ENCODE results near the gene FBXW11.

The FBXW11 gene

GRCh38 chr5:171966270-171966669 lies 40.2 kb downstream of the FBXW11 start:
- peaks cover 21% of the 10 kb centered on the region for H4K20me1 ChIP-seq (ENCODE audit: insufficient read depth, low read length, poor library complexity, severe bottlenecking)
- no peaks in the 10 kb centered on the region for H3K27me3 ChIP-seq (ENCODE audit: insufficient read depth, low read length, poor library complexity, severe bottlenecking)
- no peaks in the 10 kb centered on the region for H3F3A ChIP-seq (ENCODE audit: low read depth)
- TF ChIP-seq CTCF (conservative IDR thresholded peaks at IDR 0.05; ENCODE audit: low read length) (no peak), EZH2phosphoT487 (IDR thresholded peaks at IDR 0.05; ENCODE audit: borderline replicate concordance) (no peak)
- H3K9me2 ChIP-seq (replicated peaks; ENCODE audit: low read depth, low read length) = no peaks in the 10 kb centered on the region
- peak overlapping the region; percentile 32 for H3K4me3 ChIP-seq (ENCODE audit: low read length, poor library complexity, severe bottlenecking)
- H3K9me3 ChIP-seq (ENCODE audit: insufficient read depth, low read depth, low read length) = no peaks in the 10 kb centered on the region
- peak overlapping the region; percentile 49 for H3K4me2 ChIP-seq (ENCODE audit: low read depth, low read length, poor library complexity, severe bottlenecking)
- H3K79me2 ChIP-seq (ENCODE audit: insufficient read depth, low read length) = peaks cover 62% of the 10 kb centered on the region
- H2AFZ ChIP-seq (ENCODE audit: low read length) = no peak overlapping the region
- H3K36me3 ChIP-seq (ENCODE audit: insufficient read depth, low read length) = no peaks in the 10 kb centered on the region
- H3K9ac ChIP-seq (ENCODE audit: low read depth, low read length, poor library complexity, severe bottlenecking) = no peak overlapping the region
- peaks cover 17% of the 10 kb centered on the region for H3K4me1 ChIP-seq (ENCODE audit: insufficient read depth, low read length, poor library complexity, severe bottlenecking)

GRCh38 chr5:171965745-171966144 lies 40.7 kb downstream of the FBXW11 start:
- TF ChIP-seq EZH2phosphoT487 (IDR thresholded peaks at IDR 0.05; ENCODE audit: borderline replicate concordance) (no peak), CTCF (conservative IDR thresholded peaks at IDR 0.05; ENCODE audit: low read length) (no peak)
- Histone ChIP-seq H3F3A (ENCODE audit: low read depth) (no peaks in the 10 kb centered on the region), H3K9ac (ENCODE audit: low read depth, low read length, poor library complexity, severe bottlenecking) (no peak overlapping the region), H4K20me1 (ENCODE audit: insufficient read depth, low read length, poor library complexity, severe bottlenecking) (peaks cover 21% of the 10 kb centered on the region), H3K27me3 (ENCODE audit: insufficient read depth, low read length, poor library complexity, severe bottlenecking) (no peaks in the 10 kb centered on the region), H3K4me1 (ENCODE audit: insufficient read depth, low read length, poor library complexity, severe bottlenecking) (peaks cover 17% of the 10 kb centered on the region), H3K4me3 (ENCODE audit: low read length, poor library complexity, severe bottlenecking) (peak overlapping the region; percentile 32), H3K36me3 (ENCODE audit: insufficient read depth, low read length) (no peaks in the 10 kb centered on the region), H3K9me2 (replicated peaks; ENCODE audit: low read depth, low read length) (no peaks in the 10 kb centered on the region), H3K79me2 (ENCODE audit: insufficient read depth, low read length) (peaks cover 60% of the 10 kb centered on the region), H2AFZ (ENCODE audit: low read length) (no peak overlapping the region), H3K9me3 (ENCODE audit: insufficient read depth, low read depth, low read length) (no peaks in the 10 kb centered on the region), H3K4me2 (ENCODE audit: low read depth, low read length, poor library complexity, severe bottlenecking) (peak overlapping the region; percentile 49)

- Histone ChIP-seq H3K36me3 (ENCODE audit: insufficient read depth, low read length) (no peaks in the 10 kb centered on the region), H3K9me2 (replicated peaks; ENCODE audit: low read depth, low read length) (no peaks in the 10 kb centered on the region), H3K4me2 (ENCODE audit: low read depth, low read length, poor library complexity, severe bottlenecking) (no peak overlapping the region), H3F3A (ENCODE audit: low read depth) (no peaks in the 10 kb centered on the region), H3K79me2 (ENCODE audit: insufficient read depth, low read length) (peaks cover 76% of the 10 kb centered on the region), H4K20me1 (ENCODE audit: insufficient read depth, low read length, poor library complexity, severe bottlenecking) (peaks cover 21% of the 10 kb centered on the region), H2AFZ (ENCODE audit: low read length) (no peak overlapping the region), H3K27me3 (ENCODE audit: insufficient read depth, low read length, poor library complexity, severe bottlenecking) (no peaks in the 10 kb centered on the region), H3K4me3 (ENCODE audit: low read length, poor library complexity, severe bottlenecking) (no peak overlapping the region), H3K4me1 (ENCODE audit: insufficient read depth, low read length, poor library complexity, severe bottlenecking) (peaks cover 17% of the 10 kb centered on the region), H3K9me3 (ENCODE audit: insufficient read depth, low read depth, low read length) (no peaks in the 10 kb centered on the region), H3K9ac (ENCODE audit: low read depth, low read length, poor library complexity, severe bottlenecking) (no peak overlapping the region)
- TF ChIP-seq CTCF (conservative IDR thresholded peaks at IDR 0.05; ENCODE audit: low read length) = no peak
- TF ChIP-seq EZH2phosphoT487 (IDR thresholded peaks at IDR 0.05; ENCODE audit: borderline replicate concordance) = no peak
Observed at GRCh38 chr5:171963416-171963815, 43.0 kb downstream of the FBXW11 start.

All from Loucy (cell line).